22Rv1 (cell line): Measurements from ENCODE around the gene PARD3.

ENCODE experiments used
- H3K27ac ChIP-seq: fragments of 450-650 bp; 2 replicates; pipeline ENCODE4 v1.5.1; 2017
- ZFX ChIP-seq: fragments of 450-650 bp; IDR thresholded peaks from 2 replicates; pipeline ENCODE4 v1.6.1; 2017; ENCODE audit warnings: antibody characterized with exemption, borderline replicate concordance
- TF ChIP-seq, protein P1 (sequence below): fragments of 450-650 bp; IDR thresholded peaks from 2 replicates; pipeline ENCODE4 v1.5.1; 2017; ENCODE audit warnings: mild to moderate bottlenecking

Gene PARD3

DNA sequence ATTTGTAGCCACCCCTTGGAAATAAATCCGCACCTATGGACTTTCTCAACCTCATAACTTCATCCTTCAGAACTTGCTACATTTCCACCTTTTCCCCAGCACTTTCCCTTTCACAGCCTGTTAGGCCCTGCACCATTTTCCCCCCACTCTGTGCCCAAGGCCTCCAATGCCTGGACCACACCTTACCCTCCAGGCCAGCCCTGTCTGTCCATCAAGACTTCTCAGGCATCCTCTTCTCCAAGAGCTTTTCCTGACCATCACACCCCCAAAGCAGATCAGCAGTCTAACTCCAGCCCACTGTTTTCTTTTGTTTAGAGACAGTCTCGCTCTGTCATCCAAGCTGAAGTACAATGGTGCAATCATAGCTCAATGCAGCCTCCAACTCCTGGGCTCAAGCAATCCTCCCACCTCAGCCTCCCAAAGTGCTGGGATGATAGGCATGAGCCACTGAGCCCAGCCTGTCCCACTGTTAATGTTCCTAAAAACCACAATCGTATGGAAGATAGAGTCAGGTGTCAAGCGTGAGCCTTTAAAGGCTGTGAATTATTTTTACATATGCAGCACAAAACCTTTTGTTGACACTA, 116.8 kb downstream of the PARD3 start:
- no peak overlapping the region for H3K27ac ChIP-seq
- no peak for TF ChIP-seq ZFX
- TF ChIP-seq, protein P1, sequence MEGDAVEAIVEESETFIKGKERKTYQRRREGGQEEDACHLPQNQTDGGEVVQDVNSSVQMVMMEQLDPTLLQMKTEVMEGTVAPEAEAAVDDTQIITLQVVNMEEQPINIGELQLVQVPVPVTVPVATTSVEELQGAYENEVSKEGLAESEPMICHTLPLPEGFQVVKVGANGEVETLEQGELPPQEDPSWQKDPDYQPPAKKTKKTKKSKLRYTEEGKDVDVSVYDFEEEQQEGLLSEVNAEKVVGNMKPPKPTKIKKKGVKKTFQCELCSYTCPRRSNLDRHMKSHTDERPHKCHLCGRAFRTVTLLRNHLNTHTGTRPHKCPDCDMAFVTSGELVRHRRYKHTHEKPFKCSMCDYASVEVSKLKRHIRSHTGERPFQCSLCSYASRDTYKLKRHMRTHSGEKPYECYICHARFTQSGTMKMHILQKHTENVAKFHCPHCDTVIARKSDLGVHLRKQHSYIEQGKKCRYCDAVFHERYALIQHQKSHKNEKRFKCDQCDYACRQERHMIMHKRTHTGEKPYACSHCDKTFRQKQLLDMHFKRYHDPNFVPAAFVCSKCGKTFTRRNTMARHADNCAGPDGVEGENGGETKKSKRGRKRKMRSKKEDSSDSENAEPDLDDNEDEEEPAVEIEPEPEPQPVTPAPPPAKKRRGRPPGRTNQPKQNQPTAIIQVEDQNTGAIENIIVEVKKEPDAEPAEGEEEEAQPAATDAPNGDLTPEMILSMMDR, result no peak

DNA sequence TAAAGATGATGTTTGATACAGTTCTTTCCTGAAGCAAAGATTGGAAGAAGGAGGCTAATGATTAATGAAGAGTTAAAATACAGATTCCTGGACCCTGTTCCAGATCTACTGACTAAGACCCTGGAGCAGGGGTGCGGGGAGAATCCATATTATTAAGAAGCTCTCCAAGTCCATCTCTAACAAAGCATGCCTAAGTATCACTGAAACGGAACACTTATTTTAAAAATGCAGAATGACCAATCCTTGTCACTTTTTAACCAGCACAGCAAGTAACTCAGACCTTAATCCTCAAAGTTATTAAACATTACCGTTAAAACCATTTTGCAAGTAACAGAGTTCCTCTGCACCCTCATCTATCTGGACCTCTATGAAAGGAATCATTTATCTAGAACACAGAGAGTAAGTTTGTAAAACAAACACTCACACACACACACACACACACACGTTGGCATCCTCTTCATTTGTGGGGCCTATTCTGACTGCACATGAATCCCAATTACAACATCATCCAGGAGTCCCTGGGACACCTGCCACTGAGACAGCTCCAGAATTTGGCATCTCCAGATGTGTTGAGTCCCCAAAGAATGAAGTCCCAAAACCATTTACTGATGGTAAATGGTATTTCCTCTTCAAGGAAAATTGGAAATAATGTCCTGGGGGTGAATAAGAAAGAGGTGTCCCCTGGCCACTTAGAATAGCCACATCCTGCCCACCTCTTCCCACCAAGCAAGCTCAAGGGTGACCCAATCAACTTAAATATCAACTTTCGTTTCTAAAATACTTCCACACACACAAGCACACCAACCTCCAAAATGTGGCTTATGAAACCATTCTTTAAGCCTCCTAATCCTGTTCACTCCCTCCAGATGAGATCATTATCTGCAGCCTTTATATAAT, 117.5 kb downstream of the PARD3 start:
- no peak overlapping the region for H3K27ac ChIP-seq
- TF ChIP-seq ZFX, result no peak
- TF ChIP-seq, protein P1, result no peak

DNA sequence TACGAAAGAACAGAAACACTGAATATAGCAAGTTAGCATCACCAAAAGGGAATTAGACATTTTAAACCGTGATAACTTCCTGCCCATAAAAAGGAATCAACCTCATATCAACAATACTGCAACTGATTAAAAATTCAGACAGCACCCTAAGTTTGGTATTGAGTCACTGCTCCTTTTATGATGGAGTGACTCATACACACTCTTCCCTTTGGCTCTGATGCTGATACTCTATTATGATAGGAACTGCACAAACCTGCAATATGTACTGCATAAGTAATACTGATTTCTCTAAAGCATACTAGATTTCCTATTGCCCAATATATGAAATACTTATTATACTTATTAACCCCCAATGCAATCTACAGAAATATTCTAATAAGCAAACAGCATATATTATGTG, 118.7 kb downstream of the PARD3 start:
- H3K27ac ChIP-seq, result no peak overlapping the region
- TF ChIP-seq, protein P1, result no peak
- TF ChIP-seq ZFX, result no peak

DNA sequence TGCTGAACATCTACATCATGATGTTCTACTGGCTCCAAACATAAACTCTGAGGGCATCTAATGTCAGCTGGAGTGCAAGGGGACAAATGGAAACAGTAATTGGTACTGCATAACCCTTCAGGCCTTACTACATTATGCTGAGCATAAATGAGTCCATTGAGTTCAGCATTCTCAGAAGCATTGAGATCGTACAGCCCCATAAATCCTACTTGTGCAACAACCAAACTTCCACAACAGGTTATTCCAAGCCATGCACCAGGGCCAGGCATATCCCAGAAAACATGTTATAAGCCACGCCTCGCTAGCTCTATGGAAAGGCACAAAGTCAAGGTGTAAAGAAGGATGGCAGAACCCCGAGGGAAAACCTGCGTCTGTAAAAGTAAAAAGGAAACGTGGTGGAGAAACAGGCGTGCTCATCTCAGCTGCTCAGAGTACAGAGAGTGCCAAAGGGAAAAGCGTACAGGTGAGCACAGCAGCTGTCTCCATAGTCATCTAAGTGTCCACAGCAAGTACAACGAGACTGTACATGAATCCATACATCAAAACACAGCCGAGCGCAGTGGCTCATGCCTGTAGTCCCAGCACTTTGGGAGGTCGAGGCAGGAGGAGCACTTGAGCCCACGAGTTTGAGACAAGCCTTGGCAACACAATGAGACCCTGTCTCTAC, 124.6 kb downstream of the PARD3 start:
- TF ChIP-seq, protein P1, result no peak
- no peak for TF ChIP-seq ZFX
- H3K27ac ChIP-seq, result no peak overlapping the region

DNA sequence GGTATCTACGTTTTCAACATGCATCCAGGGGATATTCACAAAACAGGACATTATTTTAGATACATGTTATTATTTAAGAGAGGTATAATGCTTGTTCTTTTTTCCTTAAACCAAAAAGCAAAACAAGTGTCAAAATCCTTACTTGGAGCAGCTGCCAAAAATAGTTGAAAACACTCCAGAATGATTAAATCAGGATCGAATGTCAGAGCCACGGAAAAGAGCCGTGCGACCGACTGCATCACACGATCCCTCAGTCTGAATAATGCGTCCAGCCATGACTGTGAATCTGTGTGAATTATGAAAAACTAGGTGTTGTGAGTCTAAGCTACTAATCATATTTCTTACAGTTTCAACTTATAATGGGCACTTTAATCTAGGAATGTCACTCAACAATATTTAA, 126.0 kb downstream of the PARD3 start:
- no peak for TF ChIP-seq ZFX
- TF ChIP-seq, protein P1, result no peak

DNA sequence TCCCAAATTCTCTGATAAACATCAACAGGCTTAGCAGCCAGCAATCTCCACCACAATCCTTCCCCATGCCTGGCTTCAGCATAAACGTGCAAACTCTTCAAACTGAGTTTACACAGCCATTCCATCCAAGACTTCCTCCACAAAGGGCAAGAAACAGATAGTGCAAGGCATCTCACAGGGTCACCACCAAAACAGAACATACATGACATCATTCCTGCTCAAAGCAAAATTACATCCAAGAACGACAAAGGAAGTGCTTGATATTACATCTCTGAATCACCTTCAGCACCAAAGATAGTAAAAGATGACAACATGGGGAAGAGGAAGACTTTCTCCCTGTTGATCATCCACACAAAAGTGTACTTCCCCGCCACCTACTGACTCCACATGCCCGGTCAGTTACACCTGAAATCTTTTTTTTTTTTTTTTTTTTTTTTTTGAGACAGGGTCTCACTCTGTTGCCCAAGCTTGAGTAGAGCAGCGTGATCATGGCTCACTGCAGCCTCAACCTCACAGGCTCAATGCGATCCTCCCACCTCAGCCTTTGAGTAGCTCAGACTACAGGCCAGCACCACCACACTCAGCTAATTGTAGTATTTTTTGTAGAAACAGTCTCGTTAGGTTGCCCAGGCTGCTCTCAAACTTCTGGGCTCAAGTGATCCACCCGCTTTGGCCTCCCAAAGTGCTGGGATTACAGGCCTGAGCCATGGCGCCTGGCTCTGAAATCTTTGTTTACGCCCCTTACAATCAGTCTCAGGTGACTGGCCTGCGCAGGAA, 127.5 kb downstream of the PARD3 start:
- no peak overlapping the region for H3K27ac ChIP-seq
- no peak for TF ChIP-seq ZFX
- TF ChIP-seq, protein P1, result no peak

More for the DNA sequence above, 126.0 kb downstream of the PARD3 start:
- no peak overlapping the region for H3K27ac ChIP-seq
